DND-41 (cell line): ENCODE data around the gene TRIML2.

ENCODE experiments used
- ATAC-seq: fragments of 200-7000 bp; cut with Tn5 transposase; 3 replicates; pipeline ENCODE4 v1.9.1; 2021; ENCODE audit warnings: low read depth; ENCODE audit not compliant: insufficient read depth
- DNase-seq: peaks from one replicate; pipeline ENCODE4 v3.0.0-alpha.2; 2020
- H2AFZ ChIP-seq: 2 replicates; pipeline ENCODE4 v1.6.0; 2012; ENCODE audit warnings: low read depth, low read length
- H3K27ac ChIP-seq: 2 replicates; pipeline ENCODE4 v1.5.1; 2012; ENCODE audit warnings: low read length, inconsistent platforms
- H3K27me3 ChIP-seq: fragments of 200-600 bp; sonication (generic); 2 replicates; pipeline ENCODE4 v1.6.0; 2012; ENCODE audit warnings: low read length, mild to moderate bottlenecking, inconsistent platforms; ENCODE audit not compliant: insufficient read depth, poor library complexity
- H3K36me3 ChIP-seq: 2 replicates; pipeline ENCODE4 v1.5.1; 2012; ENCODE audit warnings: low read length, inconsistent platforms; ENCODE audit not compliant: insufficient read depth
- H3K4me1 ChIP-seq: 2 replicates; pipeline ENCODE4 v1.5.1; 2012; ENCODE audit warnings: mild to moderate bottlenecking, low read length; ENCODE audit not compliant: insufficient read depth
- H3K4me2 ChIP-seq: 2 replicates; pipeline ENCODE4 v1.6.0; 2012; ENCODE audit warnings: mild to moderate bottlenecking, moderate library complexity, low read length, inconsistent platforms; ENCODE audit not compliant: insufficient read depth
- H3K4me3 ChIP-seq, 2 experiments: fragments of 200-600 bp in 1 of 2; shearing (Covaris generic) in 1 of 2; 2 replicates each; pipeline ENCODE4 v1.5.1; 2012 to 2016; ENCODE audit warnings: inconsistent platforms in 2 of 2, low read length in 2 of 2, mild to moderate bottlenecking in 2 of 2, low read depth in 1 of 2, moderate library complexity in 1 of 2
- H3K79me2 ChIP-seq: 2 replicates; pipeline ENCODE4 v1.6.0; 2012; ENCODE audit warnings: low read length, inconsistent platforms; ENCODE audit not compliant: insufficient read depth
- H3K9ac ChIP-seq: 2 replicates; pipeline ENCODE4 v1.6.0; 2012; ENCODE audit warnings: low read depth, mild to moderate bottlenecking, inconsistent platforms, low read length, moderate library complexity
- H3K9me3 ChIP-seq: 2 replicates; pipeline ENCODE4 v1.5.1; 2012; ENCODE audit warnings: low read length, moderate library complexity, mild to moderate bottlenecking, inconsistent platforms; ENCODE audit not compliant: insufficient read depth, severe bottlenecking
- H4K20me1 ChIP-seq: 2 replicates; pipeline ENCODE4 v1.6.0; 2012; ENCODE audit warnings: low read length; ENCODE audit not compliant: insufficient read depth
- EZH2 ChIP-seq: IDR thresholded peaks from 3 replicates; pipeline ENCODE4 v1.6.1; 2012; ENCODE audit warnings: borderline replicate concordance, low read depth, mild to moderate bottlenecking, moderate library complexity, low read length, inconsistent platforms; ENCODE audit not compliant: severe bottlenecking
- TF ChIP-seq, protein P1 (sequence below): IDR thresholded peaks from 2 replicates; pipeline ENCODE4 v1.5.1; 2012; ENCODE audit warnings: borderline replicate concordance, low read length, moderate library complexity, mild to moderate bottlenecking; ENCODE audit not compliant: poor library complexity, severe bottlenecking; ENCODE audit errors: extremely low read depth

The TRIML2 gene

DNA sequence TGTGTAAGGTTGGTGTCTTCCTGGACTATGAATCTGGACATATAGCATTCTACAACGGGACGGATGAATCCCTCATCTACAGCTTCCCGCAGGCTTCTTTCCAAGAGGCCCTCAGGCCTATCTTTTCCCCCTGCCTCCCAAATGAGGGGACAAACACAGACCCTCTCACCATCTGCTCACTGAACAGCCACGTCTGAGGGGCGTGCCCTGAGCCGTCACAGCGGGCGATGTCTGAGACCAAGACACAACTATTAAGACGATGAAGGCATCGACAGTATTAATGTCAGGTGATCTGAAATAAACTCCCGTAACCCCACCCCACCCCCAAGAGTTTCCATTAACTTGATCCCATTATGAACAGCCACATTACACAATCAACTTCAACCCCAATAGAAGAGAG, 37.8 kb upstream of the TRIML2 start:
- H3K27ac ChIP-seq, result no peak overlapping the region
- H3K79me2 ChIP-seq, result no peaks in the 10 kb centered on the region
- H2AFZ ChIP-seq, result no peak overlapping the region
- DNase-seq, result no peak
- H3K4me2 ChIP-seq, result no peak overlapping the region
- H3K27me3 ChIP-seq, result no peaks in the 10 kb centered on the region
- no peak overlapping the region for H3K4me3 ChIP-seq
- H3K36me3 ChIP-seq, result no peaks in the 10 kb centered on the region
- no peaks in the 10 kb centered on the region for H3K4me1 ChIP-seq
- H4K20me1 ChIP-seq, result no peaks in the 10 kb centered on the region
- no peak overlapping the region for H3K9ac ChIP-seq
- peaks cover 22% of the 10 kb centered on the region for H3K9me3 ChIP-seq
- no peak for TF ChIP-seq EZH2
- TF ChIP-seq, protein P1, sequence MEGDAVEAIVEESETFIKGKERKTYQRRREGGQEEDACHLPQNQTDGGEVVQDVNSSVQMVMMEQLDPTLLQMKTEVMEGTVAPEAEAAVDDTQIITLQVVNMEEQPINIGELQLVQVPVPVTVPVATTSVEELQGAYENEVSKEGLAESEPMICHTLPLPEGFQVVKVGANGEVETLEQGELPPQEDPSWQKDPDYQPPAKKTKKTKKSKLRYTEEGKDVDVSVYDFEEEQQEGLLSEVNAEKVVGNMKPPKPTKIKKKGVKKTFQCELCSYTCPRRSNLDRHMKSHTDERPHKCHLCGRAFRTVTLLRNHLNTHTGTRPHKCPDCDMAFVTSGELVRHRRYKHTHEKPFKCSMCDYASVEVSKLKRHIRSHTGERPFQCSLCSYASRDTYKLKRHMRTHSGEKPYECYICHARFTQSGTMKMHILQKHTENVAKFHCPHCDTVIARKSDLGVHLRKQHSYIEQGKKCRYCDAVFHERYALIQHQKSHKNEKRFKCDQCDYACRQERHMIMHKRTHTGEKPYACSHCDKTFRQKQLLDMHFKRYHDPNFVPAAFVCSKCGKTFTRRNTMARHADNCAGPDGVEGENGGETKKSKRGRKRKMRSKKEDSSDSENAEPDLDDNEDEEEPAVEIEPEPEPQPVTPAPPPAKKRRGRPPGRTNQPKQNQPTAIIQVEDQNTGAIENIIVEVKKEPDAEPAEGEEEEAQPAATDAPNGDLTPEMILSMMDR, result no peak
- ATAC-seq, result no peak

DNA sequence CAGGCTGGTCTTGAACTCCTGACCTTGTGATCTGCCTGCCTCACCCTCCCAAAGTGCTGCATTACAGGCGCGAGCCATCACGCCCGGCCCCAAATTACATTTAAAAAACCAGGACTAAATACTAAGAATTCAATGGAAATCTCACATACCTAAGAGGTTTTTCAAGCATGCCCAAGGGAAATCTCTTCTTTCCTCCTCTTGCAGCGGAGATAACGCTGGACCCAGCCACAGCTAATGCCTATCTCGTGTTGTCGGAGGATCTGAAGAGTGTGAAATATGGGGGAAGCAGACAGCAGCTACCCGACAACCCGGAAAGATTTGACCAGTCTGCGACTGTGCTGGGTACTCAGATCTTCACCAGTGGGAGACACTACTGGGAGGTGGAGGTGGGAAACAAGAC, 37.2 kb upstream of the TRIML2 start:
- Histone ChIP-seq H3K9me3 (peaks cover 22% of the 10 kb centered on the region), H3K27me3 (no peaks in the 10 kb centered on the region), H3K4me3 (no peak overlapping the region), H3K36me3 (no peaks in the 10 kb centered on the region), H3K9ac (no peak overlapping the region), H3K27ac (no peak overlapping the region), H2AFZ (no peak overlapping the region), H4K20me1 (no peaks in the 10 kb centered on the region), H3K4me1 (no peaks in the 10 kb centered on the region), H3K79me2 (no peaks in the 10 kb centered on the region), H3K4me2 (no peak overlapping the region)
- ATAC-seq (no peak), DNase-seq (no peak)
- TF ChIP-seq, protein P1, result no peak
- TF ChIP-seq EZH2, result no peak

DNA sequence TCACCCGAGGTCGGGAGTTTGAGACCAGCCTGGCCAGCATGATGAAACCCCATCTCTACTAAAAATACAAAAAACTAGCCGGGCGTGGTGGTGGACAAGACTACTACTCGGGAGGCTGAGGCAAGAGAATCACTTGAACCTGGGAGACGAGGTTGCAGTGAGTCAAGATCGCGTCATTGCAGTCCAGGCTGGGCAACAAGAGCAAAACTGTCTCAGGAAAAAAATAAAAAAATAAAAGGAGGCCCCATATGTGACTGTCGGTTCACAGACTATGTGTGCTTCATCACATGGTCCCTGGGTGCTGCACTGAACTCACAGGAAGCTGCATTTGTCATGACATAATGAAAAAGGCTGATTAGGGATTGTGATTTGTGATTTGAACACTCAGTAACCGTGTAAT, 36.2 kb upstream of the TRIML2 start:
- Histone ChIP-seq H3K9me3 (peaks cover 20% of the 10 kb centered on the region), H3K4me3 (no peak overlapping the region), H3K4me1 (no peaks in the 10 kb centered on the region), H3K36me3 (no peaks in the 10 kb centered on the region), H3K9ac (no peak overlapping the region), H3K79me2 (no peaks in the 10 kb centered on the region), H2AFZ (no peak overlapping the region), H3K4me2 (no peak overlapping the region), H3K27ac (no peak overlapping the region), H3K27me3 (no peaks in the 10 kb centered on the region), H4K20me1 (no peaks in the 10 kb centered on the region)
- TF ChIP-seq, protein P1, result no peak
- no peak for DNase-seq
- no peak for ATAC-seq

DNA sequence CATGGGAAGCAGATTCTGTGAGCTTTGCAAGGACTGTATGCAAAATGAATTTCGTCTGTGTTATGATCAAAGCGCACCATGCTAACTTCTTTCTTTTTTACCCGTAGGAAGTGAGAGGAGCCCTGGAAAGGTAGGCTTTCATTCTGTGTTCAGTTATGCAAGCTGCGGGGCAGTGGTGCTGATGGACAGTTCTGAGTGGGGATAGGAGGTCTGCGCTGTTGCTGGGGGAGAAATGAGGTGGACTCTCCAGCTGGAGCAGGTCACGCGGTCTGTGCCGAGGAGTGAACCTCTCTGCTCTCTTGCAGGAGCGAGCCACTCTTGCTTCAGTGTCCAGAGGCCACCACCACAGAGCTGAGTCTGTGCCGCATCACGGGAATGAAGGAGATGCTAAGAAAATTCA, 34.3 kb upstream of the TRIML2 start:
- H3K9ac ChIP-seq, result no peak overlapping the region
- no peaks in the 10 kb centered on the region for H3K79me2 ChIP-seq
- ATAC-seq (no peak), DNase-seq (no peak)
- no peaks in the 10 kb centered on the region for H3K36me3 ChIP-seq
- no peaks in the 10 kb centered on the region for H4K20me1 ChIP-seq
- H3K4me3 ChIP-seq, result no peak overlapping the region
- H3K4me1 ChIP-seq, result no peaks in the 10 kb centered on the region
- no peak overlapping the region for H3K27ac ChIP-seq
- no peak overlapping the region for H2AFZ ChIP-seq
- H3K4me2 ChIP-seq, result no peak overlapping the region
- TF ChIP-seq EZH2, result no peak
- peaks cover 20% of the 10 kb centered on the region for H3K9me3 ChIP-seq
- H3K27me3 ChIP-seq, result no peaks in the 10 kb centered on the region
